ENCODE measurements around the gene UTS2B. TPM values are rescaled to one million over a fixed set of nuclear protein-coding genes. Genes with fewer than 3 reads are reported as not detected.
A peak's percentile ranks its signal among the peaks of the same experiment; 100 is the strongest.

UTS2B gene
- total RNA-seq (2012; rRNA removed) (0.72 and 0.83 TPM in 2 replicates), polyA plus RNA-seq (2012; rRNA removed) (0.56 and 0.79 TPM in 2 replicates), Bru-seq, nascent RNA (percentile 43 among the genes with signal in this experiment), BruChase-seq, experiment 1, labeled RNA remaining after a 6-hour chase (percentile 43 among the genes with signal in this experiment), BruChase-seq, experiment 2, labeled RNA remaining after a 2-hour chase (percentile 38 among the genes with signal in this experiment)
- 0.24 TPM in 2 replicates for polyA plus RNA-seq (2012; cell fraction: cytosol; rRNA removed)
- 0.16 and 1.5 TPM in 2 replicates for polyA plus RNA-seq (2012; cell fraction: nucleus; rRNA removed; ENCODE audit: low replicate concordance)
- long read RNA-seq, result 0 reads

GRCh38 chr3:191329654-191330529, at the start of gene UTS2B:
UTS2B (minus strand) TSS chr3:191330526; CDS start chr3:191282189, 48,337 bp downstream.
- Histone ChIP-seq H3K9ac (ENCODE audit: low read depth, low read length) (peak within 1 kb of the TSS; percentile 100), H3K4me3 (ENCODE audit: insufficient read depth, low read depth, low read length) (peak within 1 kb of the TSS; percentile 86), H3K27ac (ENCODE audit: insufficient read depth, low read length) (peak within 1 kb of the TSS; percentile 100), H2BK120ac (ENCODE audit: low read depth, low read length) (peak within 1 kb of the TSS; percentile 95), H3K18ac (ENCODE audit: low read depth, low read length) (peak within 1 kb of the TSS; percentile 98), H3K27me3 (ENCODE audit: control insufficient read depth, insufficient read depth, low read length) (no peaks in the 10 kb centered on the region), H3K14ac (replicated peaks; ENCODE audit: low read depth, low read length) (peak within 1 kb of the TSS; percentile 98), H3K9me1 (ENCODE audit: insufficient read depth, low read length) (peaks cover 6% of the 10 kb centered on the region; the same call in 1 of the 2 replicates), H3K36me3 (ENCODE audit: control insufficient read depth, insufficient read depth, low read length) (no peaks in the 10 kb centered on the region), H2BK5ac (ENCODE audit: low read depth, low read length, poor library complexity, severe bottlenecking) (peak within 1 kb of the TSS; percentile 99), H3K56ac (ENCODE audit: extremely low read depth, insufficient read depth, low read length) (peak within 1 kb of the TSS; percentile 100), H3K4ac (ENCODE audit: low read depth, low read length) (peak within 1 kb of the TSS; percentile 99), H2AK9ac (replicated peaks; ENCODE audit: low read depth, low read length, poor library complexity) (peak within 1 kb of the TSS; percentile 95), H2AFZ (replicated peaks; ENCODE audit: low read length, poor library complexity) (peak within 1 kb of the TSS; percentile 89), H3K9me3 (ENCODE audit: control insufficient read depth, insufficient read depth, low read length) (no peaks in the 10 kb centered on the region), H4K8ac (ENCODE audit: low read depth in 2 of 2, low read length in 2 of 2) (peak within 1 kb of the TSS; percentile 75 to 91), H4K5ac (ENCODE audit: low read depth, low read length) (peak within 1 kb of the TSS; percentile 97), H2BK15ac (ENCODE audit: low read depth, low read length) (peak within 1 kb of the TSS; percentile 88), H2BK20ac (ENCODE audit: low read depth, low read length) (peak within 1 kb of the TSS; percentile 84), H2AK5ac (ENCODE audit: low read depth, low read length) (peak within 1 kb of the TSS; percentile 94), H4K91ac (ENCODE audit: insufficient read depth, low read depth, low read length) (peak within 1 kb of the TSS; percentile 96), H3K4me2 (ENCODE audit: low read depth, low read length) (peak within 1 kb of the TSS; percentile 95), H3K79me1 (ENCODE audit: low read depth in 1 of 2, low read length in 2 of 2) (peaks cover 6 to 33% of the 10 kb centered on the region in 2 experiments), H4K20me1 (ENCODE audit: insufficient read depth, low read length) (peaks cover 3% of the 10 kb centered on the region; the same call in 1 of the 2 replicates), H3K23ac (ENCODE audit: low read depth, low read length) (peak within 1 kb of the TSS; percentile 100), H3K4me1 (ENCODE audit: control insufficient read depth, insufficient read depth, low read length) (peaks cover 15% of the 10 kb centered on the region)
- ATAC-seq (ENCODE audit: low read depth), result peak; percentile 24
- dilution Hi-C loops (cut with HindIII; ENCODE audit: low sequenced_read_pairs, unreplicated experiment), result no loop called here
- CTCF ChIA-PET, result no interaction called here
- in situ Hi-C loops (cut with MboI; ENCODE audit: low sequenced_read_pairs), result loop anchor here (25.0 kb wide), 1 partner anchor 1557 kb away; no protein-coding TSS in a partner anchor
- 0% methylated on average over 3 of the region's 37 CpGs; no CpG with 5 or more reads in 1 of the 2 experiments for WGBS, 2 experiments (ENCODE audit: extremely low coverage in 2 of 2, insufficient read length in 1 of 2)
- POLR2A ChIA-PET (ENCODE audit: unreplicated experiment), result interaction anchor here (0.6 to 0.9 kb wide), 3 partner anchors 41 to 840 kb away, joined by 3 to 4 read pairs (median 3); no protein-coding TSS in a partner anchor
- peak; percentile 71 for DNase-seq
- intact Hi-C loops (cut with micrococcal nuclease), result loop anchor here (2.0 to 5.0 kb wide), 6 partner anchors 47 to 448 kb away; no protein-coding TSS in a partner anchor
- TSS peak; percentile 60 for BruUV-seq (replicated peaks)
- TF ChIP-seq FOS (IDR thresholded peaks at IDR 0.05; ENCODE audit: low read depth, low read length) (no peak), CHD1 (IDR thresholded peaks at IDR 0.05; ENCODE audit: low read depth, low read length) (0 out of 2 replicates have a peak, but pooled peaks have one; percentile 21)

All from IMR-90 (cell line).